Neural progenitor cell (in vitro differentiated cells): Measurements from ENCODE around the gene MYL3. TPM values are rescaled to one million over a fixed set of nuclear protein-coding genes. Genes with fewer than 3 reads are reported as not detected.

Experiments used
- DNase-seq: peaks from one replicate; pipeline ENCODE4 v3.0.0-alpha.2; 2016; ENCODE audit warnings: low spot score
- H2AFZ ChIP-seq: fragments of 200-600 bp; sonication (generic); replicated peaks from 2 replicates; pipeline ENCODE4 v1.6.1; 2016; ENCODE audit warnings: antibody characterized with exemption
- H3F3A ChIP-seq: fragments of 200-600 bp; sonication (generic); 2 replicates; pipeline ENCODE4 v1.6.1; 2016; ENCODE audit warnings: antibody characterized with exemption, low read depth
- H3K27ac ChIP-seq: fragments of 200-600 bp; sonication (generic); 2 replicates; pipeline ENCODE4 v1.5.1; 2016; ENCODE audit warnings: mild to moderate bottlenecking
- H3K27me3 ChIP-seq: fragments of 200-600 bp; sonication (generic); 2 replicates; pipeline ENCODE4 v1.6.1; 2016; ENCODE audit warnings: mild to moderate bottlenecking, moderate library complexity
- H3K36me3 ChIP-seq: fragments of 200-600 bp; sonication (generic); 2 replicates; pipeline ENCODE4 v1.5.1; 2016
- H3K4me1 ChIP-seq: fragments of 200-600 bp; sonication (generic); 2 replicates; pipeline ENCODE4 v1.6.1; 2016; ENCODE audit warnings: mixed run types
- H3K4me2 ChIP-seq: fragments of 200-600 bp; sonication (generic); 2 replicates; pipeline ENCODE4 v1.6.1; 2016
- H3K4me3 ChIP-seq: fragments of 200-600 bp; sonication (generic); 2 replicates; pipeline ENCODE4 v1.5.1; 2016
- H3K79me2 ChIP-seq: fragments of 200-600 bp; sonication (generic); 2 replicates; pipeline ENCODE4 v1.6.1; 2016; ENCODE audit warnings: low read depth
- H3K9ac ChIP-seq: fragments of 200-600 bp; sonication (generic); 2 replicates; pipeline ENCODE4 v1.6.1; 2016
- H3K9me3 ChIP-seq: fragments of 200-600 bp; sonication (generic); 2 replicates; pipeline ENCODE4 v1.5.1; 2016; ENCODE audit warnings: low read depth
- H4K20me1 ChIP-seq: fragments of 200-600 bp; sonication (generic); 2 replicates; pipeline ENCODE4 v1.6.1; 2016; ENCODE audit warnings: low read depth
- H3K27ac Mint-ChIP-seq: 3 replicates; pipeline ENCODE4 v1.8.0; 2021; ENCODE audit warnings: mixed read lengths
- H3K27me3 Mint-ChIP-seq: 2 replicates; pipeline ENCODE4 v1.8.0; 2022; ENCODE audit warnings: low read depth, mild to moderate bottlenecking, inconsistent platforms, moderate library complexity, mixed read lengths; ENCODE audit not compliant: insufficient read depth
- H3K36me3 Mint-ChIP-seq: 3 replicates; pipeline ENCODE4 v1.8.0; 2021; ENCODE audit warnings: mixed read lengths
- H3K4me1 Mint-ChIP-seq: 3 replicates; pipeline ENCODE4 v1.8.0; 2021; ENCODE audit warnings: mixed read lengths
- H3K4me3 Mint-ChIP-seq: 3 replicates; pipeline ENCODE4 v1.8.0; 2021; ENCODE audit warnings: mild to moderate bottlenecking, moderate library complexity, mixed read lengths
- H3K9me3 Mint-ChIP-seq: 3 replicates; pipeline ENCODE4 v1.8.0; 2020; ENCODE audit warnings: mixed read lengths
- CTCF ChIP-seq: fragments of 200-600 bp; sonication (generic); IDR thresholded peaks from 2 replicates; pipeline ENCODE4 v1.5.1; 2017; ENCODE audit warnings: antibody characterized with exemption, mild to moderate bottlenecking
- EZH2 ChIP-seq: fragments of 200-600 bp; sonication (generic); IDR thresholded peaks from 2 replicates; pipeline ENCODE4 v1.6.1; 2017; ENCODE audit warnings: antibody characterized with exemption, mild to moderate bottlenecking, moderate library complexity
- EZH2phosphoT487 ChIP-seq: fragments of 200-600 bp; sonication (generic); IDR thresholded peaks from 2 replicates; pipeline ENCODE4 v1.6.1; 2017; ENCODE audit warnings: antibody characterized with exemption
- total RNA-seq: library from RNA; depleted of rRNA; stranded (reverse); fragments of >200 nt; gene quantifications from 2 replicates; pipeline ENCODE4 v1.2.3, GENCODE V29; 2015; ENCODE audit warnings: low replicate concordance

The MYL3 gene
- total RNA-seq, 1 donor from 2014 or later: not detected

GRCh38 chr3:46873521-46873920 lies 10.3 kb upstream of the MYL3 start:
- Histone ChIP-seq H3K79me2 (no peaks in the 10 kb centered on the region), H3K4me1 (peaks cover 6% of the 10 kb centered on the region), H3K4me2 (no peak overlapping the region), H3K4me3 (no peak overlapping the region), H4K20me1 (no peaks in the 10 kb centered on the region), H3K36me3 (no peaks in the 10 kb centered on the region), H2AFZ (no peak overlapping the region), H3K9ac (no peak overlapping the region), H3K9me3 (no peaks in the 10 kb centered on the region), H3K27ac (no peak overlapping the region), H3F3A (no peaks in the 10 kb centered on the region), H3K27me3 (no peaks in the 10 kb centered on the region)
- Mint-ChIP-seq H3K36me3 (no peaks in the 10 kb centered on the region), H3K4me1 (peaks cover 32% of the 10 kb centered on the region), H3K4me3 (no peak overlapping the region), H3K9me3 (no peaks in the 10 kb centered on the region), H3K27me3 (peaks cover 11% of the 10 kb centered on the region), H3K27ac (no peak overlapping the region)
- DNase-seq: no peak
- TF ChIP-seq CTCF (no peak), EZH2phosphoT487 (no peak), EZH2 (no peak)

- Mint-ChIP-seq H3K27ac (no peak overlapping the region), H3K4me3 (no peak overlapping the region), H3K9me3 (no peaks in the 10 kb centered on the region), H3K4me1 (peaks cover 29% of the 10 kb centered on the region), H3K27me3 (peaks cover 11% of the 10 kb centered on the region), H3K36me3 (no peaks in the 10 kb centered on the region)
- Histone ChIP-seq H3K27me3 (no peaks in the 10 kb centered on the region), H3K79me2 (no peaks in the 10 kb centered on the region), H3K9me3 (no peaks in the 10 kb centered on the region), H3K4me2 (no peak overlapping the region), H3K27ac (no peak overlapping the region), H4K20me1 (no peaks in the 10 kb centered on the region), H2AFZ (no peak overlapping the region), H3K4me1 (no peaks in the 10 kb centered on the region), H3K4me3 (no peak overlapping the region), H3F3A (no peaks in the 10 kb centered on the region), H3K9ac (no peak overlapping the region), H3K36me3 (no peaks in the 10 kb centered on the region)
- DNase-seq: no peak
- no peak for TF ChIP-seq CTCF
- TF ChIP-seq EZH2: no peak
- no peak for TF ChIP-seq EZH2phosphoT487
Observed at GRCh38 chr3:46871222-46871621, 8.0 kb upstream of the MYL3 start.

GRCh38 chr3:46870651-46871050 lies 7.4 kb upstream of the MYL3 start:
- no peak for TF ChIP-seq CTCF
- Mint-ChIP-seq H3K9me3 (no peaks in the 10 kb centered on the region), H3K4me3 (no peak overlapping the region), H3K4me1 (peaks cover 29% of the 10 kb centered on the region), H3K27ac (no peak overlapping the region), H3K27me3 (peaks cover 11% of the 10 kb centered on the region), H3K36me3 (no peaks in the 10 kb centered on the region)
- no peaks in the 10 kb centered on the region for H3K4me1 ChIP-seq
- H4K20me1 ChIP-seq: no peaks in the 10 kb centered on the region
- H3K27ac ChIP-seq: no peak overlapping the region
- no peaks in the 10 kb centered on the region for H3K79me2 ChIP-seq
- no peak overlapping the region for H3K4me2 ChIP-seq
- no peaks in the 10 kb centered on the region for H3K27me3 ChIP-seq
- H3K9me3 ChIP-seq: no peaks in the 10 kb centered on the region
- H3K9ac ChIP-seq: no peak overlapping the region
- H3K4me3 ChIP-seq: no peak overlapping the region
- DNase-seq: no peak
- H3K36me3 ChIP-seq: no peaks in the 10 kb centered on the region
- H3F3A ChIP-seq: no peaks in the 10 kb centered on the region
- H2AFZ ChIP-seq: no peak overlapping the region

DNA sequence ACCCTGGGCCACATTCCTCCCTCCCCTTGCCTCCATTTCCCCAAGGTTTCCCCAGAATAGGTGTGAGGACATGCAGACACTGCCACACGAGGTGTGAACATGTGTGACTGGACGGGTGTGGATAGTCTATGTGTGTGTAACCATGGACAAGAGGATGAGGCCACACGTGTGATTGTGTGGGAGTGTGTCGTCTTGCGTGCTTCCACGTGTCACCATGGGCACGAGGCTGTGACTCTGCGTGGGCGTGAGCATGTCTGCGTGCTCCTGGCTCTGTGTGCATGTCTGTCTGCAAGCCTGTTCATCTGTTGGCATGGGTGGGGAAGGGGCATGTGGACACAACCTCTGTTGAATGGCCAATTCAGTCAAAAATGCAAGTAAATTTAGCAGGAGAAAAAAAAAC lies 6.2 kb upstream of the MYL3 start:
- Histone ChIP-seq H3K9me3 (no peaks in the 10 kb centered on the region), H3K4me1 (no peaks in the 10 kb centered on the region), H3F3A (no peaks in the 10 kb centered on the region), H3K4me3 (no peak overlapping the region), H3K4me2 (no peak overlapping the region), H3K36me3 (no peaks in the 10 kb centered on the region), H3K79me2 (no peaks in the 10 kb centered on the region), H3K27me3 (no peaks in the 10 kb centered on the region), H3K9ac (no peak overlapping the region), H2AFZ (no peak overlapping the region), H3K27ac (no peak overlapping the region), H4K20me1 (no peaks in the 10 kb centered on the region)
- Mint-ChIP-seq H3K27me3 (peaks cover 9% of the 10 kb centered on the region), H3K4me3 (no peak overlapping the region), H3K27ac (peak overlapping the region; percentile 80), H3K36me3 (no peaks in the 10 kb centered on the region), H3K9me3 (no peaks in the 10 kb centered on the region), H3K4me1 (peaks cover 26% of the 10 kb centered on the region)
- TF ChIP-seq CTCF (no peak), EZH2 (no peak), EZH2phosphoT487 (no peak)
- no peak for DNase-seq
